ENCODE results near the gene CREM. TPM values are rescaled to one million over a fixed set of nuclear protein-coding genes. Genes with fewer than 3 reads are reported as not detected.
A peak's percentile ranks its signal among the peaks of the same experiment; 100 is the strongest.

The CREM gene
- total and polyA plus RNA-seq, 12 donors, result 37.8 to 91.7 (median 57.6) TPM

DNA sequence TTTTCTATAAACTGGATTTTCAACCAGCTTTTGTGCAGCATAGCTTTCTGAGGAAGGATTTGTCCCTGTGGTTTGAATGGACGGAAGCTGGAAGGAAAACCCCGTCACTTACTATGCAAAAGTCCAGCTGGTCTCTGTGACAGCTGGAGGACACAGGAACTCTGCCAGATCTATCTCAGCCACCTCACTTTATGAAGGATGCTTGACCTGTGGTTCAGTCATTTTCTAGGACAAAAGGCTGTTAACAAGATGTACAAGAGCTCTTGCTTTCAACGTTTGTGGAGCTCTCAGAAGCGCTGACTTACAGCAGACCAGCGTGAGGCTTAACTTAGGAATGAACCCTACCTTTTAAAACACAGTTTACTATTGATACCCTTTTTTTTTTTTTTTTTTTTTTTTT is 90.8 kb downstream of the CREM start:
- H3K27ac ChIP-seq, result peak overlapping the region in 9 of 10 donors; percentile 43 to 82 (median 79)

DNA sequence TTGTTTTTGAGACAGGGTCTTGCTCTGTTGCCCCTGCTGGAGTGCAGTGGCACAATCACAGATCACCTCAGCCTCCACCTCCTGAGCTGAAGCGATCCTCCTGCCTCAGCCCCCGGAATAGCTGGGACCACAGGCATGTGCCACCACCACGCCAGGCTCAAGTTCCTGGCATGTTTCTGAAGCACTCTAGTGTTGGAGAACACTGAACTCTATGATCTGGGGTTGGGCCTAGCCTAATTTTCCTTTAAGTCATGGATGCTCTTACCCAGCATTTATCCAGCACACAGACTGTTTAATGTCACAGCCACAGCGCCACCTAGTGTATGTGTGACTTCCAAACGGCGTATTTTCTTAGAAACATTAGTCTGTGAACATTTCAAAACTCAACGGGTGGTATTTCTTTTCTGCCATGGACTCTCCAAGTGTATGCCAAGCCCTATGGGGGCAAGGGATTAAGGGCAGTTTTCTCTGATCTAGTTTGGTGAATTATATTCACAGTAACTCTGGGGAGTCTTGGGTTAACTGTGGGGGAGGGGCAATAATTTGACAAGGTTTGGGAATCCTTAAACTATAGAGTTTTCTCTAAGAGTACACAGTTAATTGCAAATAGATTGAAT is 91.8 kb downstream of the CREM start:
- Histone ChIP-seq H3K36me3 (peaks cover 0 to 1% (median 0%) of the 10 kb centered on the region in 9 donors), H3K9me3 (no peaks in the 10 kb centered on the region), H3K4me1 (peaks cover 3 to 38% (median 28%) of the 10 kb centered on the region in 9 donors), H3K27ac (peak overlapping the region in 9 of 10 donors; percentile 1 to 82 (median 79)), H3K27me3 (no peaks in the 10 kb centered on the region), H3K4me3 (no peak overlapping the region)
- WGBS, 2 donors, result 35% methylated on average over 7 of the region's 7 CpGs
- TF ChIP-seq, protein P1, sequence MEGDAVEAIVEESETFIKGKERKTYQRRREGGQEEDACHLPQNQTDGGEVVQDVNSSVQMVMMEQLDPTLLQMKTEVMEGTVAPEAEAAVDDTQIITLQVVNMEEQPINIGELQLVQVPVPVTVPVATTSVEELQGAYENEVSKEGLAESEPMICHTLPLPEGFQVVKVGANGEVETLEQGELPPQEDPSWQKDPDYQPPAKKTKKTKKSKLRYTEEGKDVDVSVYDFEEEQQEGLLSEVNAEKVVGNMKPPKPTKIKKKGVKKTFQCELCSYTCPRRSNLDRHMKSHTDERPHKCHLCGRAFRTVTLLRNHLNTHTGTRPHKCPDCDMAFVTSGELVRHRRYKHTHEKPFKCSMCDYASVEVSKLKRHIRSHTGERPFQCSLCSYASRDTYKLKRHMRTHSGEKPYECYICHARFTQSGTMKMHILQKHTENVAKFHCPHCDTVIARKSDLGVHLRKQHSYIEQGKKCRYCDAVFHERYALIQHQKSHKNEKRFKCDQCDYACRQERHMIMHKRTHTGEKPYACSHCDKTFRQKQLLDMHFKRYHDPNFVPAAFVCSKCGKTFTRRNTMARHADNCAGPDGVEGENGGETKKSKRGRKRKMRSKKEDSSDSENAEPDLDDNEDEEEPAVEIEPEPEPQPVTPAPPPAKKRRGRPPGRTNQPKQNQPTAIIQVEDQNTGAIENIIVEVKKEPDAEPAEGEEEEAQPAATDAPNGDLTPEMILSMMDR (IDR thresholded peaks at IDR 0.05), result peak; percentile 70 to 87 (median 81)
- intact Hi-C loops (cut with DNase I), result loop anchor here (1.0 to 10.0 kb wide), 6 partner anchors 96 to 226 kb away; no protein-coding TSS in a partner anchor
- ATAC-seq (peak; percentile 58 to 83 (median 70)), DNase-seq (peak; percentile 69 to 90)

More for the DNA sequence above, 90.8 kb downstream of the CREM start:
- Histone ChIP-seq H3K9me3 (no peaks in the 10 kb centered on the region), H3K27me3 (no peaks in the 10 kb centered on the region), H3K4me1 (peaks cover 3 to 39% (median 28%) of the 10 kb centered on the region in 9 donors), H3K4me3 (peak overlapping the region in 1 of 10 donors; percentile 26), H3K36me3 (peaks cover 0 to 6% (median 0%) of the 10 kb centered on the region in 9 donors)
- peak in 1 of 2 donors; percentile 69 for DNase-seq
- TF ChIP-seq, protein P1 (IDR thresholded peaks at IDR 0.05), result no peak
- peak; percentile 28 to 84 (median 70) for ATAC-seq
- WGBS, 2 donors, result 17 to 39% methylated on average over 5 of the region's 5 CpGs
- intact Hi-C loops (cut with DNase I), result loop anchor here in 5 of 10 donors (1.0 to 10.0 kb wide), 5 partner anchors 91 to 225 kb away; partner anchors contain the start of gene CREM (in 1 of the 5)

DNA sequence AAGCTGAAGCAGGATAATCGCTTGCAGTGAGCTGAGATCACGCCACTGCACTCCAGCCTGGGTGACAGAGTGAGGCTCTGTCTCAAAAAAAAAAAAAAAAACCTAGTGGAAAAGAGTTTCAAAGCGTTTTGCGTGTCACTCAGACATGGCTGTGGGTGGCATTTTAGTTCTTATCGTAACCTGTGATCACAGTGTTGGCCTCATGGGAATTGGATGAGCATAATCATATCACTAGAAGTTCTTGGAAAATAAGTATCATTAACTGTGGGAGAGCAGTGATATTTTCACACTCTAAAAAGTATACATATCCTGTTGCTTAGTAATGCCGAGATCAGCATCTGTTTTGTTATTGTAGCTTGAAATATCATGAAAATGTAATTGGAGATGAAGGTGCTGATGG is 92.6 kb downstream of the CREM start:
- intact Hi-C loops (cut with DNase I), result loop anchor here in 7 of 10 donors (2.0 to 10.0 kb wide), 4 partner anchors 97 to 227 kb away; no protein-coding TSS in a partner anchor
- 75 to 81% methylated on average over 6 of the region's 6 CpGs for WGBS, 2 donors

More for the DNA sequence above, 92.6 kb downstream of the CREM start:
- Histone ChIP-seq H3K36me3 (no peaks in the 10 kb centered on the region), H3K9me3 (no peaks in the 10 kb centered on the region), H3K27ac (no peak overlapping the region), H3K4me1 (peaks cover 3 to 36% (median 28%) of the 10 kb centered on the region in 9 donors), H3K27me3 (no peaks in the 10 kb centered on the region), H3K4me3 (no peak overlapping the region)
- no peak for DNase-seq
- TF ChIP-seq, protein P1 (IDR thresholded peaks at IDR 0.05), result no peak
- ATAC-seq, result no peak

Data from heart right ventricle (tissue), 16 donors.